Activated CD4-positive, alpha-beta T cell treated with anti-CD3 and anti-CD28 coated beads, Interleukin-2, amount 50 U/mL, for 1 hour (primary cell): Measurements from ENCODE around the gene CENPP.

Experiments used
- DNase-seq: peaks from one replicate; pipeline ENCODE4 v3.0.0-alpha.2; 2020

CENPP gene

DNA sequence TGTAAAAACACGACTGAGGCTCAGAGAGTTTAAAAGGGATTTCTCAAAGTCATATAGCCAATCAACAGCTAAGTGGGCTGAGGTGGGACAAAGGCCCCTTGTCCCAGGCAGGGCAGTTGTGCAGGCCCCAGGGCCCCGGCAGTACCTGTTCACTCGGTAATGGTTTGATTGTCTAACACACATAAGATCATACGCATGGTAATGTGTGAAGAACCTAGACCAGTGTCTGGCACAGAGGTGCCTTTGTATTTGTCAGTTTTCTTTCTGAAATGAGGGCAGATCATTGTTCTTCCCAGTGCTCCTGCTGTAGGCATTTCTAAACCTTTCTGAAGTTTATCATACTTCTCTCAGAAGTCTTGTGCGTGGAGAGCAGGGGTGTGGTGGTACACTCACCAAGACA is 277.3 kb downstream of the CENPP start:
- DNase-seq, result no peak

DNA sequence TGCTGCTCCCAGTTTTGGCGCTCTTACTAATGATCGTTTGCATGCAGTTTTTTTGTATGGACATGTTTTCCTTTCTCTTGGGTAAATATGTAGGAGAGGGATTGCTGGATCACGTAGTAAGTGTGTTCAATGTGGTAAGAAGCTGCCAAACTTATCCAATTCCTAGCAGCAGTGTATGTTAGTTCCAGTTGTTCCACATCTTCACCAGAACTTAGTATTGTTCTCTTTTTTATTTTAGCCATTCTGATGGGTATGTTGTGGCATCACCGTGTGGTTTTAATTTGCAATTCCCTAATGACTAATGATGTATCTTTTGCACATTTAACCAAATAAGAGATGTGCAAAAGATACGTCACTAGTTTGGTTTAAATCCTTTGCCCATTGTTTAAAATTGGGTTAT is 278.2 kb downstream of the CENPP start:
- no peak for DNase-seq

DNA sequence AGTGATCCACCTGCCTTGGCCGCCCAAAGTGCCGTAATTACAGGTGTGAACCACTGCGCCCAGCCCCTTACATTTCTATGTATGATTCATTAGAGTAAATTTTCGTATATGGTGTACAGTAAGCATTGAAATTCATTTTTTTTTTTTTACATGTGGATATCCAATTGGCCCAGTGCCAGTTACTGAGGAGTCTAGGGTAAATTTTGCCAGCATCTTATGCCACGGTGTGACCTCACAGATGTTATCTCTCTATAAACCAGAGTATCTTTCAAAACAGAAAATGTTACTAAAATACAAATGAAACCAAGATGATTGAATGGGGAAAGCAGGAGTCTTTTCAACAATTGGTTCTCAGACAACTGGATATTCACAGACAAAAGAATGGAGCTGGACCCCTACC is 279.5 kb downstream of the CENPP start:
- no peak for DNase-seq

DNA sequence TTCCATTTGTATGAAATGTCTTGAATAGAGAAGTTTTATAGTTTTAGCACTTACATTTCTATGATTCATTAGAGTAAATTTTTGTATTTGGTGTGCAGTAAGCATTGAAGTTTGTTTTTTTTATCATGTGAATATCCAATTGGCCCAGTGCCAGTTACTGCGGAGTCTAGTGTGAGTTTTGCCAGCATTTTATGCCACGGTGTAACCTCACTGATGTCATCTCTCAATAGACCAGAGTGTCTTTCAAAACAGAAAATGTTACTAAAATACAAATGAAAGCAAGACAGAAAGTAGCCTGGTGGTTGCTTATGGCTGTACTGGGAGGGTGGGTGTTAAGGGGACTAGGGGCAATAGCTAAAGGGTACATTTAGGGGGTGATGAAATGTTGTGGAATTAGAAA is 281.3 kb downstream of the CENPP start:
- DNase-seq, result no peak

DNA sequence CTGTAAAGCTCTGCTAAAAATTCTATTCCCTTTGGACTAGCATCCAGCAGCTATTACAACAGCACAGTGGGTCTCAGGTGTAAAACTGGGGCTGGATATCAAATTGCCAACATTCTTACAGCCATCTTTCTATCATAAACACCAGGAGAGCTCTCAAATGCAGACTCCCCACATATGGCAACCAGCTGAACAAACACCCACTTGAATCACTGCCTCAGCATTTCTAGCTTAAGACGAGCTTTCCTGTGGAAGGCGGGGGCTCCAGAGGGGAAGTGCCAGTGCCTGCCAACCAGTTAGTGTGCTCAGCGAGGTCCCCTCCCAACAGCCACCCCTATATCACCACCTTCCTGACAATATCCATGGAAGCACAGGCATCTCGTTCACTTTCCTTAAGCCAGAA is 282.0 kb downstream of the CENPP start:
- no peak for DNase-seq

DNA sequence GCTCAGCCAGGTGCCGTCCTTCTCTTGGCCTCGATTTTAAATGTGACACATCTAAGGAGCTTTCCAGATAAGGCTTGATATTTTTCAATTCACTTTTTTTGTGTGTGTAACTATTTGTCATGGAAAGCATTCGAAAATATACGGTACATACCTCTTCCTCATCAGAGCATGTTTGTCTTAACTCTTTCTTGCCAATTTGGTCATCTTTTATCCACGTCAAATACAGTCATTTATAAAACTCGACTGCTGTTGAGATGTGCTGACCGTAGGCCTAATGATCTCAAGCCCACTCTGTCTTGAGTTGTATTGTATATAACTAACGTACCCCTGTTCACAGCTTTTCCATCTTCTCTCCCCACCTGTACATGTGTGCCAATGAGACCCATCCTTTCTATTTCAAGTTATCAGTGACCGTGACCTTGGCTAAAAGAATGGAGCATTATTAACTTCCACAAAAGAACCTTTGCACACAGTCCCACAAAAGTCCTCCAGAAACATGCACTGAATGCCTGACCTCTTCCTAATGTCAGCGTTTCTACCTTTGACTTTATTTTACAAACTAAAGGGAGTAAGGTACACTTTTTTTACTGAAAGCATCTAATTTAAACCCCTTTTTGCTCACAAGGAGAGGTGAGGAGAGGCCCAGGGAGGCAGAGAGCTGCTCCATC is 282.6 kb downstream of the CENPP start:
- DNase-seq, result no peak

- no peak for DNase-seq
These were observed 283.2 kb downstream of the CENPP start for GRCh38 chr9:92608909-92609445.

DNA sequence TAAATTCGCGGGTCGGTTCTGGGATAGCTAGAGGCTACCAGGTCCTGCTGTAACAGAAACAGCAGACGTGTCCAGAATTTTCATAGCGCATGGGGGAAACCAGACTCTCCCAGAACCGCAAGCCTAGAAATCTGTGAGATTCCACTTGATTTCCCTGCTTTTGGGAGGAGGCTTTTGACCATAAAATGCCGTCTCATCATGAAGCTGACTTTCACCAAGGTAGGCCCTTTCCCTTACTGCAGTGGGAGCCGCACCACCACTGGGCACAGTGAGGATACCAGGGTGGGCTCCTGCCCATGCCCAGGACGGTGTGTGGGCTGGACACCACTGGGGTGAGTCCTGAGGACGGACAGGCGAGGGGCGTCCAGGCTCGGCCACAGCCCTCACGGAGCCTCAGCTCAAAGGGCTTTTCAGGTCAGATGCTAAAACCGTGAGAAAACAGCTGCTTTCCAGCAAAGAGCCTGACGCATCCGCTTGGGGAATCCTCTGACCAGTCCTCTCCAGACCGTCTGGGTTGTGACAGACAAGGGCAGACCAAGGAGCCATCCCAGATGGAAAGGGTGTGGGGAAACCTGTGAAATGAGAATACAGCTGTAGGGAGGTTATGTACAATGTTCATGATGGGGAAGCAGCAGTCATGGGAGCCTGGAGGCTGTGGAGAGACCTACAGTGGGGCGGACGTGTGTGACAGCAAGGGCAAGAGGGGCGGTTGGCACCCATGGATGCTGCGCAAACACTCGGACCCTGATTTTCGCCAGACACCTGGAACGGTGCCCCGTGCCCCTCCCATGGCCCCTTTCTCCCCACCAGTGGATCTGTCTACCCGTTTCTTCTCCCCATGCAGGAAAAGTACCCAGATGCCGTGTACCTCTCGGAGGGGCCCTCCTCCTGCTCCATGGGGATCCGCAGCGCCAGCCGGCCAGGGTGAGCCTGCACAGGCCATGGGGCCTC is 285.0 kb downstream of the CENPP start:
- DNase-seq, result no peak

DNA sequence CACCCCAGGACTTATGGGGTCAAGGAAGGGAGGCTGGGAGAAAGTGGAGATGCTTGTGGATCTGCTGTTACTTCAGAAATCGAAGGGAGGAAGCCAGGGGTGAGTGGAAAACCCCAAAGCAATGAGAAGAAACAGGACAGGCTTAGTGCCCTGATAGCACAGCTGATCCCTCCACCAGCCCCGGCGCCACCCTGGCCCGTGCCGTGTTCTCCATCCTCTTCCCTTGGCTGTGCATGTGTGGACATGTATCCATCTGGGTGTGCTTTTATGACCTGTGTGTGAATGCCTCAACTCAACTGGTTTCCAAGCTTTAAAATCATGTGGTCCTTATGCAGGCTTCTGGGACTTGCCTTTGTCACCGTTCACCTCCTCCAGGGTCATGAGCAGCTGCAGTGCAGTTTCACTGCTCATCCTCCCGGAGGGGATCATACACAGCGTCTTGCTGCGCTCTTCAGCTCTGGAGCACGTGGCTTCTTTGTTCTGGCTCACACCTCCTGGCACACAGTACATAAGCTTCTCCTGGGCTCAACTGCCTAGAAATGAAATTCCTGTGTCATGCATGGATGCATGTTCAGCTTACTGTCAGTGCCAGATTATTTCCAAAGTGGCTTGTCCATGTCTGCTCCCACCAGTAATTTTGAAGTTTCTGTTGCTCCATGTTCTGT is 286.0 kb downstream of the CENPP start:
- no peak for DNase-seq

DNA sequence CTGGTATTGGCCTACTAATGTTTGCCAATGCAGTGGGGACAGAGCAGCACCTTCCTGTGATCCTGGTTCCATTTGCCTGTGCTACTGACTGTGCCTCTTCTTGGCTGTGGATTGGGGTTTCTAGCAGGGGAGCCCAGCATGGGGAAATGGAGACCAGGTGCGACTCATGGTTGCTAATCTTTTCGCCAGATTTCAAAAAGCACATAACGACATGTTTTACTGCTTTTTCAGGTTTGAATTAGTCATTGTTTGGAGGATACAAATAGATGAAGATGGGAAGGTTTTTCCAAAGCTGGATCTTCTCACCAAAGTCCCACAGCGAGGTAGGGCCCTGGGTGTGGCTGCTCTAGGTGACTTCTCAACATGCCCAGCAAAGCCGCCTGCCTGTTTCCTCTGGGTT is 286.5 kb downstream of the CENPP start:
- no peak for DNase-seq

GRCh38 chr9:92612816-92613215 is 287.1 kb downstream of the CENPP start:
- no peak for DNase-seq

- no peak for DNase-seq
These were observed 287.7 kb downstream of the CENPP start for GRCh38 chr9:92613268-92614122.

DNA sequence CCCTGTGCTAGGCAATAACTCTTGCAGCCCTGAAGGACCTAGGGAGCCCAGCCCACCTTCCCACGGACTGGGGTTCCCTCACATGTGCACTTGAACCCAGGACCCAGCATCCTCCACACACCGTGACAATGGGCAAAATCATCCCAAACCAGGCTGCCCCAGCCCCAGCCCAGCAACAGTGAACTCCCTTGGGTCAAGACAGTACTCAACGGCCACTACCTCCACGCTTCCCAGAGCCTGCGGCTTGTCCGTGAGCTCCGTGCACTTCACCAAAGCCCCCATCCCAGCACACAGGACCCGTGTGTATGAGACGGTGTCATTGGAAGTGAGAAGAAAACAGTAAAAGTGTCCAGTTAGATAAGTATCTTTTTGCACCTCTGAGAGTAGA is 288.4 kb downstream of the CENPP start:
- no peak for DNase-seq

DNA sequence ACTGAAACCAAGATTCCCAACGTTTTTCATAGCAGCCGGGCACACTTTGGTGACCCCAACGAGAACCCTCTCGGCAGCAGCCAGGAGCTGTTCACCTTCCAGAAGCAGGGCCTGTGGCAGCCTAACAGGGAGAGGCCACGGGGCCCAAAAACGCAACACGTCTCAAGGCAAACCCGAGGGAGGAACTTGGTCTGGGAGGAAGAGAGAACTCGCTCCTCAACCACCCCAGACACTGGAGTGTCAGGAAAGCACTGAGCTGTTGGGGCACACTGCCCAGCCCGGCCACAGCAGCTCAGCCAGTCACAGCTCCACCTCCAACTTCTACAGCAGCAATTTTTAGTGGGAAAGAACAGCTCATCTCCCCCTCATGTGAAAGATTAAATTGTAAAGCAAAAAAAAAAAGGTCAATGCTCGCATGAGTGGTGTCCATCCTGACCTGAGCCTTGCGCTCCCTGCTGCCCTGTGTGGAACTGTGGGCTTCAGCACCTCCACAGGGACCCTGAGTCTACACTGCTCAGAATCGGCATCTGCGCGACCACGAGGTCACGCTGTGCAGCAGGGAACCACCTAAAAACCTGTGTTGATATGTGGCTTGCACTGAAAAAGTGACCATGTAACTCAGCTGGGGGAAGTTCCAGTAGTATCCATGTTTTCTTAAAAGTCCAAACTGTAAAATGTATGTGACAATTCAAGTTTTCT is 289.2 kb downstream of the CENPP start:
- no peak for DNase-seq

DNA sequence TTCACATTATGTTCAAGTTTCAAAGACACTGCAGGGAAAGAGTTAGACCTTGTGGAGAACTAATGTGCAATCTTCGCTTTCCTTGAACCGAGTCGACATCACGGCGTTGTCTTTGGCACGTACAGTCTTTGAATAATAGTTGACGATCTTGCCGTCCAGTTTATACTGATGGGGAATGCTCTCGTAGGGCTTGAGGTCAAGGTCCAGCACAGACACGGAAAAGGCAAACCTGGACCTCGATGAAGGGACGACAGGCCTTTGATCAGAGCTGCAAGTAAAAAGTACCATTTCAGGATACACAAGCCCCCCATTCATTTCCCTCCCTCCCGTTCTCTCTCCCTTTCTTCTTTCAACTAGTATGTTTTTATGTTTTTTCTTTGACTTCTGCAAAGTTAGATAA is 290.0 kb downstream of the CENPP start:
- no peak for DNase-seq

- DNase-seq, result no peak
These were observed 290.5 kb downstream of the CENPP start for GRCh38 chr9:92616199-92616641.

- no peak for DNase-seq
These were observed 290.9 kb downstream of the CENPP start for GRCh38 chr9:92616655-92617111.

DNA sequence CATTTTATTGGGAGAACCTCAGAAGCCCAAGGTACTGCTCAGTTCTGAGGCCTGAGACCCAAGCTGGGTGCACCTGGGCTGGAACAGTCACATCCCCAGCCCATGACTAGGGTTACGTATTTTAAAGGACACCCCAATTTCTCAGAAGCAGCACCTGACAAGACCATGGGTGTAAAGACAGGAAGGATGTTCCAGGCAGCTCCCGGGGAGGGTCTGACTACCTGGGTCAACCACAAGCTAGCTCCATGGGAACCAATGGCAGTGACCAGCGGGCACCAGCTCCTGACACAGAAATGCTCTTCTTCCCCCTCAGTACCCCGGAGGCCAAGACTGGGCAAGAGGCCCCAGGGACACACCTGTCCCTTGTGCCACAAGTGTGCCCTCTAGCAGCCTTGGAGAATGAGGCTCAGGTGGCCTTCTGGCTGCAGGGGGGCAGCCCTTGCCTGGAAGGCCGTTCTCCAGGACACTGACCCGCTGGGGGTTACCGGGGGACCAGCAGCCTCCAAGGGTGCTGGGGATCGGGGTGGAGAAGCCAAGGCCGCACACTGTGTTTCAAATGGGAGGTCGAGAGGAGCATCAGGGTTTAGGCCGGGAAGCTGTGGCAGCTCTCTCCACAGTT is 291.6 kb downstream of the CENPP start:
- no peak for DNase-seq

DNA sequence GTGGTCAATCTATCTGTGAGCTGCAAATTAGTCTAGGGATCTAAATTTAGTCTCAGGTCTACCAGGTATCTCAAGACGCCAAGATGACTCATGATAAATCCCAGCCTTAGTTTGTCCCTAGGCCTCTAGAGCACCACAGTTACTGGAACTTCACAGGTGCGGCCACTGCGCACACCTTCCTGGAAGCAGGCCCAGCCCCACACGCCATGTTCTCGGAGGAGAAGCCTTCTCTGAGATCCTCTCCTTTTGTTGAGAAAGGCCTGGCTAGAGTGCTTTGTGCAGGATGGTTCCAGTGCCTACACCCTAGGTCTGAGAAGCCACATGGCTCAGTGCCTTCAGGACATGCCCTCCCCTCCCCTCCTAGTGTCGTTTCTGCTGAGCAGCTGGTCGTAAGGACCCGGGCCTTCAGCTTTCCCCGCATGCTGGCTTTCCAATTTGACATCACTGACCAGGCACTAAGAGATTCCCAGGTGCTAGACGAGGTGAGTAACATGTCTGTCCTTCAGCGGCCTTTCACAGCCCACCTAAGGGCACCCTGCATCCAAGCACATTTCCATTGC is 292.3 kb downstream of the CENPP start:
- DNase-seq, result no peak

GRCh38 chr9:92618633-92619225 is 293.0 kb downstream of the CENPP start:
- no peak for DNase-seq
